IPS-18c (cell line): ENCODE results near the gene S100A6.

Experiments
- H3K4me3 ChIP-seq: 2 replicates; pipeline ENCODE4 v1.7.0; 2013; ENCODE audit warnings: low read depth, mild to moderate bottlenecking, low read length, moderate library complexity; ENCODE audit not compliant: insufficient read depth
- H3K9me3 ChIP-seq: one replicate; pipeline ENCODE4 v1.6.1; 2013; ENCODE audit warnings: mild to moderate bottlenecking, low read length, moderate library complexity; ENCODE audit not compliant: control insufficient read depth, insufficient read depth

The S100A6 gene

DNA sequence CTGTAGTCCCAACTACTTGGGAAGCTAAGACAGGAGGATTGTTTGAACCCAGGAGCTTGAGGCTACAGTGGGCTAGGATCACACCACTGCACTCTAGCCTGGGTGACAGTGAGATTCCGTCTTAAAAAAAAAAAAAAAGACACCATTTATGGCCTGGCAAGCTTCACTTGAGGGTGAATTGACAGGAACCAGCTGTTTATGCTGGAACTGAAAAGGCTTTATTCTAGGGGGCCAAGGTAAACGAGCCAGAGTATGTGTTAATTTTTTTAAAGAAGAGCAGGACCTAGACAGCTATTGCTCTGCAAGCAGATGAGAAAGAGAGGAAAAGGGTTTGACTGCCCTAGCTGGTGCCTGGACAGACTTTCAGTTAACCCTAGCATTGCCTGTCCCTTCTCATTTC, 37.0 kb downstream of the S100A6 start:
- no peak overlapping the region for H3K4me3 ChIP-seq
- no peaks in the 10 kb centered on the region for H3K9me3 ChIP-seq

DNA sequence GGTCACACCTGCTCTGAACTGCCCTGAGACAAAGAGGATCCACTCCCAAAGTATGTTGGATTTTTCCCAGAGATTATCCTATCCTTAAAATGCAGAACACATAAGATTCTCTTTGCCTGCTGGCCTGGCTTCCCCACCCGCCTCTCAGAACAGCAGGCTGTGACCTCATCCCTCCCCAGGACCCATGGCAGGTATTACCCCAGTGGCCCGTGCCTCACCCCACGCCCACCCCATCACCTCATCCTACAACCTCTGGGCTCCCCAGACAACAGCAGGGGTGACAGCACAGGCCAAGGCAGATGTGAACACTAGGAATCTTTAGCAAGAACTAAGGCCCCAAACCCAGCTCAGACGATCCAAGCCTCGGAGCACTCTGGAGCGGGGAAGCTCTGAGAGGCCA, 40.3 kb downstream of the S100A6 start:
- Histone ChIP-seq H3K9me3 (no peaks in the 10 kb centered on the region), H3K4me3 (no peak overlapping the region)

DNA sequence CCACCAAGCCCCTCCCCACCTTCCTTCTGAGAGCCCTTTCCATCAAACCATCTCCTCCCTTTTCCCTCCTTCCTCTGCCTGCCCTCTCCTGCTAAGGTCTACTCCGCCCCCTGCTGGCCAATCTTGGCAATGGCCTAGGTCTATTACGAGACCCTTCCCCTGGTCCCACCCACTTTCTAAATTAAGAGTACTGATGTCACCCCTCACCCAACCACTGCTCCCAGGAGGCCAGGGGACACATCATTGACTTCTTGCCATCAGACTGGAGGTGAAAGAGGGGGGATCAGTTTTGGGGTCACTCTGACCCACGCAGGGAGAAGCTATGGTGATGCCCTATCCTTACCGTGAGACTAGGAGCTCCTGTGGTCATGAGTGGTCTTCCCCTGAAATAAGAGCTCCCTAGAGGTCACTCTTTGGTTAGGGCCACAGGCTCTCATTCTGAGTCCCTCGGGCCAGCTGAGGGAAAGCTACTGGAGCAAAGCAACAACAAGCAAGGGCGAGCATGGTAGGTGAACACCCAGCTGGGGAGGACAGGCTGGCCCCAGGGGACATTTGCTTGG, 40.7 kb downstream of the S100A6 start:
- Histone ChIP-seq H3K4me3 (no peak overlapping the region), H3K9me3 (no peaks in the 10 kb centered on the region)

DNA sequence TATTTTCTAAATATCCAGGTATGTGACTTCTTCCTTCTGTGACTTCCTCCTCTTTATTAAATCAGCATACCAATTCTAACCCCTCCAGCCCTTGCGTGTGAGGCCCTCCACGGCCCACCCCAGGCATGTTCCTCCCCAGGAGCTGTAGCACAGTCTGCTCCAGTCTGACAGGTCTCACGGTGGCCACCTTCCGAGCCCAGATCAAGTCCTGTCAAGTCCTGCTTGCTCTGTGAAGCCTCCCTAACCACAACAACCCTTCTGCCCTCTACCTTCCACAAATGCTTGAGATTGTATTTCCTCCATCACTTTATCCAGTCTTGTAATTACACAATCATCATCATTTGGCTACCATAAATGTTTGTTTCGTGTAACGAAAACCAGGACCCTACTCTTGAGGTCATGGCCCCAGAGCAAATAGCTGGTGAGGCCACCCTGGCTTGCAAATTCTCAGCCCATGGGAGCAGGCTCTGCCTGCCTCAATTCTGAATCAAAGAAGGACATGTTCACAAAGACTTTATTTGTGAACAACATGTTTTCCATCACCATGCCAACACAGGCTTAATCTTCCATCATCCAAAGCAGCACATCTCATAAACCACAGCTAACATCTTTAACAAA, 42.3 kb downstream of the S100A6 start:
- H3K4me3 ChIP-seq = no peak overlapping the region
- H3K9me3 ChIP-seq = no peaks in the 10 kb centered on the region

DNA sequence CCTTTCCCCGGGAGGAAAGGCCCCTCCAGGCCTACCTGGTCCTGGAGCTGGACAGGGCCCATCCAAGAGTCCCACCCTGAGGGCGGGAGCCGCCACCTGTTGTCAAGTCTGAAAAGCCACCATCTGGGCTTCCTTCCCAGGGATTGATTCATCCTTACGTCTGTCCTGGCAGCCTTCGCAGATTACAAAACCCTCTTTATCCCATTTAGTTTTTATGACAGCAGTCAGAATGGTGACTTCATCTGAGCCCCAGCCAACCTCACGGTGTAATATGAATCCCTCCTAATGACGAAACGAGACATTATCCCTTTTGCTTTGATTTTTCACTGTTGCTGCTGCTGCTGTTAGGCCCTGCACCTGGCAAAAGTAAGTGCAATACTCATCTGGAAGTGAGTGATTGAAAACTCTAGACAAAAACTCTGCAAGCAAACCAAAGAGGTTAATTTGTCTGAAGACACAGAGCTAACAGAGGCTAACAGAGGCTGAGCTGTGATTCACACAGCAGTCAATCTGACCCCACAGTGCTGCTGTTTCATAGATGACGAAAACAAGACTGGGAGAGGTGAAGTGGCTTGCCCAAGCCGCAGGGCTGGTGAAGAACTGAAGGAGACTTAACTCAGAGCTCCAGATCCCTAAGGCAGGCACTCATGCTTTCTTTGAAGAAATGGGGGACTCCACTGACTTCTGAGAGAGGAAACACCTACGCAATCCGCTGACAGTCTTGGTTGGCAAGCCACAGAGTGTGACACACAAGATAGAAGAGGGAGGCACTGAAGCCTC, 45.3 kb downstream of the S100A6 start:
- no peaks in the 10 kb centered on the region for H3K9me3 ChIP-seq

DNA sequence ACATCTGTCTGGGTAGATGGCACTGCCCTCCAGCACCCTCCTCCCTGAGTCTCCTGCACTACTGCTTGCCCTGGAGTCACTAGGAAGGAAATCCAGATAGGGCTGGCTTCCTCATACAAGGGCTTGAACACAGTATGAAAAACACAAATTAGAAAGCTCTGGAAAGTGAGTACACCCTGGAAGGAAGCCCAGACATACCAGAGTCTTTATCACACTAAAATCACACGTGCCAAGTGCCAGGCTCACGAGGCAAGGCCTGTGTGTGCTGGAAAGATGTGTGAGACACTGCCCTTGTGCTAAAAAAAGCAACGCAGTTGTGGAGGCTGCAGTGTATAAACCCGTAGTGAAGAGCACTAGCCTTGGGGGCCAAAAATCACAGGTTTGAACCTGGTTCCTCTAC, 47.1 kb downstream of the S100A6 start:
- H3K4me3 ChIP-seq = no peak overlapping the region
- no peaks in the 10 kb centered on the region for H3K9me3 ChIP-seq

More for the DNA sequence above, 45.3 kb downstream of the S100A6 start:
- no peak overlapping the region for H3K4me3 ChIP-seq

DNA sequence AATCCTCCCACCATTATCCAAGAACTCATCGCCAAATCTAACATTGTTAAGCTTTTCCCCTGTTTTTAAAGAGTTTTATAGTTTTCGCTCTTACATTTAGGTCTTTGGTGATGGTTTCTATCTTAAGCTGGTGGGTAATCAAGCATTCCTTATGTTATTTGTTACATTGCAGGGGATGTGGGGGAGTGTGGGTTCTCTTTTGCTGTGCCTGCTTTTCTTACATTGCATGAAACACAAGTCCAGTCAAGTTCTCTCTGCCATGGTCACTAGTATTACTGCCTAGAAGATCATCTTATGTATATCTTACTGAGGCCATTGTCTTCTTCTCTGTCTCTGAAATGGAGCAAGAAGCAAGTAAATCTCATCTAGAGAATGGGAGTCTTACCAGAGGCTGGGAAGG, 48.1 kb downstream of the S100A6 start:
- Histone ChIP-seq H3K4me3 (no peak overlapping the region), H3K9me3 (no peaks in the 10 kb centered on the region)

DNA sequence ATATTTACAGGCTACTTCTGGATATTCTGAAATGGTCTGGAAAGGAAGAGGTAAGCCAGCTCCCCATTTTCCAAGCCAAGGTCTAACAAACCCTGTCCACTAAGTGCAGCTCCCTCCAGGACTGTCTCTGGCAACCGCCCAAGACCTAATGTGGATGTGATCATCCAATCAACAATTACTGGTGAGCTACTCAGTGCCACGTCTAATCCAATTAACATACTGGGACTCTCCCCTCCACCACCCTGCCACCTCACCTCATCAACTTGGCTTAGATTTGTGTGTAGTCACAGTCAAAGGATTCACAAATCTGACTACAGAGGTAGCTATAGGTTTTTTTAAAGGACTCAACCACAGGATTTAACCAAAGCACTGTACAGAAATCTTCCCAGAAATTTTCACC, 49.9 kb downstream of the S100A6 start:
- Histone ChIP-seq H3K9me3 (no peaks in the 10 kb centered on the region), H3K4me3 (no peak overlapping the region)
